Astrocyte (in vitro differentiated cells and primary cell): Measurements from ENCODE around the gene DLL1. TPM values are rescaled to one million over a fixed set of nuclear protein-coding genes. Genes with fewer than 3 reads are reported as not detected.

Experiments
- DNase-seq: peaks from one replicate; pipeline ENCODE4 v3.0.0-alpha.2; 2010; ENCODE audit warnings: low read depth
- FAIRE-seq: peaks from 2 replicates; lab custom pipeline; 2011; peaks lifted over from hg19 to GRCh38; lab: Jason Lieb, UNC
- H2AFZ ChIP-seq: 2 replicates; pipeline ENCODE4 v1.6.0; 2012; ENCODE audit warnings: low read depth, low read length, inconsistent platforms
- H3K27ac ChIP-seq: 2 replicates; pipeline ENCODE4 v1.5.1; 2011; ENCODE audit warnings: low read depth, low read length, inconsistent platforms
- H3K27me3 ChIP-seq: 2 replicates; pipeline ENCODE4 v1.6.0; 2011; ENCODE audit warnings: low read length, inconsistent platforms; ENCODE audit not compliant: insufficient read depth
- H3K36me3 ChIP-seq: 2 replicates; pipeline ENCODE4 v1.5.1; 2011; ENCODE audit warnings: low read length, inconsistent platforms; ENCODE audit not compliant: insufficient read depth
- H3K4me1 ChIP-seq: 2 replicates; pipeline ENCODE4 v1.5.1; 2011; ENCODE audit warnings: low read length, inconsistent platforms; ENCODE audit not compliant: insufficient read depth
- H3K4me2 ChIP-seq: 2 replicates; pipeline ENCODE4 v1.6.0; 2012; ENCODE audit warnings: low read length, inconsistent platforms
- H3K4me3 ChIP-seq: 2 replicates; pipeline ENCODE4 v1.5.1; 2011; ENCODE audit warnings: low read depth, mild to moderate bottlenecking, low read length, inconsistent platforms; ENCODE audit not compliant: insufficient read depth
- H3K79me2 ChIP-seq: 2 replicates; pipeline ENCODE4 v1.6.0; 2012; ENCODE audit warnings: mild to moderate bottlenecking, low read length, inconsistent platforms; ENCODE audit not compliant: insufficient read depth
- H3K9ac ChIP-seq: 2 replicates; pipeline ENCODE4 v1.6.0; 2012; ENCODE audit warnings: mild to moderate bottlenecking, low read length, inconsistent platforms
- H3K9me3 ChIP-seq: 2 replicates; pipeline ENCODE4 v1.5.1; 2012; ENCODE audit warnings: low read depth, mild to moderate bottlenecking, low read length, inconsistent platforms; ENCODE audit not compliant: insufficient read depth
- H4K20me1 ChIP-seq: 2 replicates; pipeline ENCODE4 v1.6.0; 2012; ENCODE audit warnings: low read length, inconsistent platforms; ENCODE audit not compliant: insufficient read depth
- H3K27ac Mint-ChIP-seq: one replicate; pipeline ENCODE4 v1.8.0; 2021; ENCODE audit warnings: mild to moderate bottlenecking, mixed read lengths; ENCODE audit not compliant: unreplicated experiment
- H3K27me3 Mint-ChIP-seq: one replicate; pipeline ENCODE4 v1.8.0; 2021; ENCODE audit warnings: low read depth, mixed read lengths; ENCODE audit not compliant: unreplicated experiment
- H3K36me3 Mint-ChIP-seq: one replicate; pipeline ENCODE4 v1.8.0; 2021; ENCODE audit warnings: low read depth, mixed read lengths; ENCODE audit not compliant: unreplicated experiment
- H3K4me1 Mint-ChIP-seq: one replicate; pipeline ENCODE4 v1.8.0; 2021; ENCODE audit warnings: low read depth, mixed read lengths; ENCODE audit not compliant: unreplicated experiment
- H3K4me3 Mint-ChIP-seq: one replicate; pipeline ENCODE4 v1.8.0; 2021; ENCODE audit warnings: mild to moderate bottlenecking, moderate library complexity, mixed read lengths; ENCODE audit not compliant: unreplicated experiment
- H3K9me3 Mint-ChIP-seq: one replicate; pipeline ENCODE4 v1.8.0; 2021; ENCODE audit warnings: mild to moderate bottlenecking, mixed read lengths; ENCODE audit not compliant: unreplicated experiment
- EZH2 ChIP-seq: IDR thresholded peaks from 2 replicates; pipeline ENCODE4 v1.6.1; 2012; ENCODE audit warnings: mild to moderate bottlenecking, low read length, inconsistent platforms; ENCODE audit not compliant: insufficient read depth
- total RNA-seq: library from RNA; stranded (reverse); gene quantifications from 2 replicates; pipeline ENCODE4 v1.2.1, GENCODE V29; 2021
- TF ChIP-seq, protein P1 (sequence below): IDR thresholded peaks from 2 replicates; pipeline ENCODE4 v1.5.1; 2011; ENCODE audit warnings: low read depth, mild to moderate bottlenecking, inconsistent platforms, low read length, moderate library complexity; ENCODE audit not compliant: insufficient read depth

Gene DLL1
- total RNA-seq, 1 donor from 2014 or later, result 1.6 TPM

GRCh38 chr6:170279977-170280688 is 10.7 kb downstream of the DLL1 start:
- FAIRE-seq, result no peak
- Mint-ChIP-seq H3K27me3 (peaks cover 56% of the 10 kb centered on the region), H3K4me3 (no peak overlapping the region), H3K4me1 (no peaks in the 10 kb centered on the region), H3K9me3 (no peaks in the 10 kb centered on the region), H3K36me3 (peaks cover 2% of the 10 kb centered on the region), H3K27ac (no peak overlapping the region)
- TF ChIP-seq, protein P1, sequence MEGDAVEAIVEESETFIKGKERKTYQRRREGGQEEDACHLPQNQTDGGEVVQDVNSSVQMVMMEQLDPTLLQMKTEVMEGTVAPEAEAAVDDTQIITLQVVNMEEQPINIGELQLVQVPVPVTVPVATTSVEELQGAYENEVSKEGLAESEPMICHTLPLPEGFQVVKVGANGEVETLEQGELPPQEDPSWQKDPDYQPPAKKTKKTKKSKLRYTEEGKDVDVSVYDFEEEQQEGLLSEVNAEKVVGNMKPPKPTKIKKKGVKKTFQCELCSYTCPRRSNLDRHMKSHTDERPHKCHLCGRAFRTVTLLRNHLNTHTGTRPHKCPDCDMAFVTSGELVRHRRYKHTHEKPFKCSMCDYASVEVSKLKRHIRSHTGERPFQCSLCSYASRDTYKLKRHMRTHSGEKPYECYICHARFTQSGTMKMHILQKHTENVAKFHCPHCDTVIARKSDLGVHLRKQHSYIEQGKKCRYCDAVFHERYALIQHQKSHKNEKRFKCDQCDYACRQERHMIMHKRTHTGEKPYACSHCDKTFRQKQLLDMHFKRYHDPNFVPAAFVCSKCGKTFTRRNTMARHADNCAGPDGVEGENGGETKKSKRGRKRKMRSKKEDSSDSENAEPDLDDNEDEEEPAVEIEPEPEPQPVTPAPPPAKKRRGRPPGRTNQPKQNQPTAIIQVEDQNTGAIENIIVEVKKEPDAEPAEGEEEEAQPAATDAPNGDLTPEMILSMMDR, result no peak
- TF ChIP-seq EZH2, result no peak
- Histone ChIP-seq H2AFZ (peak overlapping the region; percentile 18), H3K4me1 (no peaks in the 10 kb centered on the region), H3K9me3 (no peaks in the 10 kb centered on the region), H3K4me2 (peak overlapping the region; percentile 44), H3K27ac (no peak overlapping the region), H3K79me2 (no peaks in the 10 kb centered on the region), H3K36me3 (no peaks in the 10 kb centered on the region), H3K9ac (no peak overlapping the region), H3K27me3 (peaks cover 8% of the 10 kb centered on the region), H4K20me1 (no peaks in the 10 kb centered on the region), H3K4me3 (no peak overlapping the region)
- DNase-seq, result no peak

- DNase-seq (no peak), FAIRE-seq (no peak)
- Mint-ChIP-seq H3K36me3 (peaks cover 2% of the 10 kb centered on the region), H3K27me3 (peaks cover 54% of the 10 kb centered on the region), H3K4me1 (no peaks in the 10 kb centered on the region), H3K9me3 (no peaks in the 10 kb centered on the region), H3K27ac (no peak overlapping the region), H3K4me3 (no peak overlapping the region)
- H3K4me3 ChIP-seq, result no peak overlapping the region
- no peaks in the 10 kb centered on the region for H3K9me3 ChIP-seq
- no peak overlapping the region for H3K9ac ChIP-seq
- no peak overlapping the region for H3K4me2 ChIP-seq
- H3K4me1 ChIP-seq, result no peaks in the 10 kb centered on the region
- H3K36me3 ChIP-seq, result no peaks in the 10 kb centered on the region
- H3K27ac ChIP-seq, result no peak overlapping the region
- H3K79me2 ChIP-seq, result no peaks in the 10 kb centered on the region
- H3K27me3 ChIP-seq, result peaks cover 5% of the 10 kb centered on the region
- TF ChIP-seq, protein P1, result no peak
- no peak for TF ChIP-seq EZH2
- H4K20me1 ChIP-seq, result no peaks in the 10 kb centered on the region
- H2AFZ ChIP-seq, result no peak overlapping the region
These were observed 11.5 kb downstream of the DLL1 start for GRCh38 chr6:170279426-170279825.

- TF ChIP-seq, protein P1, result no peak
- no peak for TF ChIP-seq EZH2
- peaks cover 9% of the 10 kb centered on the region for H3K27me3 ChIP-seq
- Mint-ChIP-seq H3K36me3 (peaks cover 2% of the 10 kb centered on the region), H3K27ac (no peak overlapping the region), H3K9me3 (no peaks in the 10 kb centered on the region), H3K4me1 (no peaks in the 10 kb centered on the region), H3K27me3 (peaks cover 58% of the 10 kb centered on the region), H3K4me3 (no peak overlapping the region)
- H3K9ac ChIP-seq, result no peak overlapping the region
- no peak overlapping the region for H3K27ac ChIP-seq
- no peaks in the 10 kb centered on the region for H3K4me1 ChIP-seq
- no peaks in the 10 kb centered on the region for H3K36me3 ChIP-seq
- no peak overlapping the region for H2AFZ ChIP-seq
- no peaks in the 10 kb centered on the region for H4K20me1 ChIP-seq
- no peak overlapping the region for H3K4me3 ChIP-seq
- FAIRE-seq, result no peak
- H3K4me2 ChIP-seq, result no peak overlapping the region
- no peaks in the 10 kb centered on the region for H3K79me2 ChIP-seq
- no peak for DNase-seq
- no peaks in the 10 kb centered on the region for H3K9me3 ChIP-seq
These were observed 12.2 kb downstream of the DLL1 start for GRCh38 chr6:170278743-170279094.
